ENCODE data around the gene ARNT2.

The ARNT2 gene

GRCh38 chr15:80584973-80585525 is 180.9 kb downstream of the ARNT2 start:
- TF ChIP-seq PAX5 (IDR thresholded peaks at IDR 0.05; ENCODE audit: insufficient read depth, low read length, severe bottlenecking) (no peak), SPI1 (IDR thresholded peaks at IDR 0.05; ENCODE audit: low read depth, low read length) (no peak), POLR2A (IDR thresholded peaks at IDR 0.05; ENCODE audit: low read depth, low read length) (no peak), POU2F2 (IDR thresholded peaks at IDR 0.05; ENCODE audit: low read depth, low read length) (no peak), TAF1 (IDR thresholded peaks at IDR 0.05; ENCODE audit: low read depth, low read length) (no peak), POLR2AphosphoS5 (IDR thresholded peaks at IDR 0.05; ENCODE audit: low read depth, low read length) (no peak)
- no peak for FAIRE-seq
- DNase-seq (ENCODE audit: insufficient read length, low spot score): no peak

DNA sequence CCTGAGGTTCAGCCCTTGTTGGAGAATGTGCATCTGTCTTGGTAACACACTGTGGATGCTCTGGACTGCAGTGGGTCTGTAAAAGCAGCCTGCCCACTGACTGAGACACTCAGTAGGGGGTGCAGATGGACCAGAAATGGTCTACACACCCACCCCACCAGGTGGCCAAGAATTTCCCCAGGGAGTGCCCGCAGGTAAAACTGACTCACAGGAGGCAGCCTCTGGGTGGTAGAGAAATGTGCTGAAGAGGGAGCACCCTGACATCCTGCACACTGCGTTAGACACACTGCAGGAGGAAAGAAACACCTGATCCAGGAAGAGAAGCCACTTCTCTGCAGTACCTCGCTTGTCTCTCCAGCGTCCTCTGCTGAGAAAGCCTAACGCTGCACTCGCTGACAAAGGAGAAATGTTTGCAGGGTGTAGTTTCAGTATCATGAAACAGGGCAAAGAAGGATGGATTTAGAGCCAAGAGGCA is 181.4 kb downstream of the ARNT2 start:
- FAIRE-seq: no peak
- DNase-seq (ENCODE audit: insufficient read length, low spot score): no peak
- TF ChIP-seq POLR2AphosphoS5 (IDR thresholded peaks at IDR 0.05; ENCODE audit: low read depth, low read length) (no peak), POLR2A (IDR thresholded peaks at IDR 0.05; ENCODE audit: low read depth, low read length) (no peak), SPI1 (IDR thresholded peaks at IDR 0.05; ENCODE audit: low read depth, low read length) (no peak), TAF1 (IDR thresholded peaks at IDR 0.05; ENCODE audit: low read depth, low read length) (no peak)

GRCh38 chr15:80586161-80586560 is 182.0 kb downstream of the ARNT2 start:
- TF ChIP-seq SPI1 (IDR thresholded peaks at IDR 0.05; ENCODE audit: low read depth, low read length) (no peak), POLR2A (IDR thresholded peaks at IDR 0.05; ENCODE audit: low read depth, low read length) (no peak), PAX5 (IDR thresholded peaks at IDR 0.05; ENCODE audit: insufficient read depth, low read length, severe bottlenecking) (no peak), POLR2AphosphoS5 (IDR thresholded peaks at IDR 0.05; ENCODE audit: low read depth, low read length) (no peak), TAF1 (IDR thresholded peaks at IDR 0.05; ENCODE audit: low read depth, low read length) (no peak), POU2F2 (IDR thresholded peaks at IDR 0.05; ENCODE audit: low read depth, low read length) (no peak)
- no peak for DNase-seq (ENCODE audit: insufficient read length, low spot score)
- no peak for FAIRE-seq

- FAIRE-seq: no peak
- DNase-seq (ENCODE audit: insufficient read length, low spot score): no peak
- TF ChIP-seq SPI1 (IDR thresholded peaks at IDR 0.05; ENCODE audit: low read depth, low read length) (no peak), POU2F2 (IDR thresholded peaks at IDR 0.05; ENCODE audit: low read depth, low read length) (no peak), POLR2A (IDR thresholded peaks at IDR 0.05; ENCODE audit: low read depth, low read length) (no peak), POLR2AphosphoS5 (IDR thresholded peaks at IDR 0.05; ENCODE audit: low read depth, low read length) (no peak), TAF1 (IDR thresholded peaks at IDR 0.05; ENCODE audit: low read depth, low read length) (no peak), PAX5 (IDR thresholded peaks at IDR 0.05; ENCODE audit: insufficient read depth, low read length, severe bottlenecking) (no peak)
These were observed 182.8 kb downstream of the ARNT2 start for GRCh38 chr15:80587007-80587406.

- TF ChIP-seq POLR2AphosphoS5 (IDR thresholded peaks at IDR 0.05; ENCODE audit: low read depth, low read length): no peak
- no peak for TF ChIP-seq PAX5 (IDR thresholded peaks at IDR 0.05; ENCODE audit: insufficient read depth, low read length, severe bottlenecking)
- no peak for TF ChIP-seq SPI1 (IDR thresholded peaks at IDR 0.05; ENCODE audit: low read depth, low read length)
- TF ChIP-seq POU2F2 (IDR thresholded peaks at IDR 0.05; ENCODE audit: low read depth, low read length): no peak
- no peak for TF ChIP-seq POLR2A (IDR thresholded peaks at IDR 0.05; ENCODE audit: low read depth, low read length)
- DNase-seq (ENCODE audit: insufficient read length, low spot score) (no peak), FAIRE-seq (no peak)
These were observed 183.8 kb downstream of the ARNT2 start for GRCh38 chr15:80587816-80588456.

DNA sequence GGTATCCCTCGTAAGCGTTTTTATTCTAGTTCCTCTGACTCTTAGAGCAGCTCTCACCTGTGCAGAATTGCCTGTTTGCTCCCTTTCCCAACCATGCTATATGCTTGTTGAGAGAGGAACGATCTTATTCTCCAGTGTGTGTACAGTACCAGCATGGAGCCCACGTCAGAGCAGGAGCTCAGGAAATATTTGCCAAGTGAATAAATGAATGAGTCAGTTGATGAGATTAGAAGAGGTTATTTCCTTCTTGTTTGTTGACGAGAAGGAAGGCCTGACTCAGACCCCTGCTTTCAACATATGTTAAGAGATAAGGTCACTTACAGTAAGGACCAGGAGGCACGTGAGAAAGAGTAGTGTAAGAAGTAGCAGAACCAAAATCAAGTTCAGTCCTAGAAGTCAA is 184.6 kb downstream of the ARNT2 start:
- DNase-seq (ENCODE audit: insufficient read length, low spot score) (no peak), FAIRE-seq (no peak)

GRCh38 chr15:80590761-80591355 is 186.7 kb downstream of the ARNT2 start:
- TF ChIP-seq POU2F2 (IDR thresholded peaks at IDR 0.05; ENCODE audit: low read depth, low read length) (no peak), POLR2AphosphoS5 (IDR thresholded peaks at IDR 0.05; ENCODE audit: low read depth, low read length) (no peak), SPI1 (IDR thresholded peaks at IDR 0.05; ENCODE audit: low read depth, low read length) (no peak), PAX5 (IDR thresholded peaks at IDR 0.05; ENCODE audit: insufficient read depth, low read length, severe bottlenecking) (no peak), TAF1 (IDR thresholded peaks at IDR 0.05; ENCODE audit: low read depth, low read length) (no peak), POLR2A (IDR thresholded peaks at IDR 0.05; ENCODE audit: low read depth, low read length) (no peak)
- FAIRE-seq: no peak
- no peak for DNase-seq (ENCODE audit: insufficient read length, low spot score)

More for the DNA sequence above, 184.6 kb downstream of the ARNT2 start:
- TF ChIP-seq POLR2AphosphoS5 (IDR thresholded peaks at IDR 0.05; ENCODE audit: low read depth, low read length) (no peak), PAX5 (IDR thresholded peaks at IDR 0.05; ENCODE audit: insufficient read depth, low read length, severe bottlenecking) (no peak)

GRCh38 chr15:80591471-80591870 is 187.3 kb downstream of the ARNT2 start:
- FAIRE-seq (no peak), DNase-seq (ENCODE audit: insufficient read length, low spot score) (no peak)
- TF ChIP-seq PAX5 (IDR thresholded peaks at IDR 0.05; ENCODE audit: insufficient read depth, low read length, severe bottlenecking): no peak
- no peak for TF ChIP-seq POU2F2 (IDR thresholded peaks at IDR 0.05; ENCODE audit: low read depth, low read length)
- no peak for TF ChIP-seq POLR2AphosphoS5 (IDR thresholded peaks at IDR 0.05; ENCODE audit: low read depth, low read length)
- TF ChIP-seq SPI1 (IDR thresholded peaks at IDR 0.05; ENCODE audit: low read depth, low read length): no peak
- no peak for TF ChIP-seq TAF1 (IDR thresholded peaks at IDR 0.05; ENCODE audit: low read depth, low read length)
- no peak for TF ChIP-seq POLR2A (IDR thresholded peaks at IDR 0.05; ENCODE audit: low read depth, low read length)

DNA sequence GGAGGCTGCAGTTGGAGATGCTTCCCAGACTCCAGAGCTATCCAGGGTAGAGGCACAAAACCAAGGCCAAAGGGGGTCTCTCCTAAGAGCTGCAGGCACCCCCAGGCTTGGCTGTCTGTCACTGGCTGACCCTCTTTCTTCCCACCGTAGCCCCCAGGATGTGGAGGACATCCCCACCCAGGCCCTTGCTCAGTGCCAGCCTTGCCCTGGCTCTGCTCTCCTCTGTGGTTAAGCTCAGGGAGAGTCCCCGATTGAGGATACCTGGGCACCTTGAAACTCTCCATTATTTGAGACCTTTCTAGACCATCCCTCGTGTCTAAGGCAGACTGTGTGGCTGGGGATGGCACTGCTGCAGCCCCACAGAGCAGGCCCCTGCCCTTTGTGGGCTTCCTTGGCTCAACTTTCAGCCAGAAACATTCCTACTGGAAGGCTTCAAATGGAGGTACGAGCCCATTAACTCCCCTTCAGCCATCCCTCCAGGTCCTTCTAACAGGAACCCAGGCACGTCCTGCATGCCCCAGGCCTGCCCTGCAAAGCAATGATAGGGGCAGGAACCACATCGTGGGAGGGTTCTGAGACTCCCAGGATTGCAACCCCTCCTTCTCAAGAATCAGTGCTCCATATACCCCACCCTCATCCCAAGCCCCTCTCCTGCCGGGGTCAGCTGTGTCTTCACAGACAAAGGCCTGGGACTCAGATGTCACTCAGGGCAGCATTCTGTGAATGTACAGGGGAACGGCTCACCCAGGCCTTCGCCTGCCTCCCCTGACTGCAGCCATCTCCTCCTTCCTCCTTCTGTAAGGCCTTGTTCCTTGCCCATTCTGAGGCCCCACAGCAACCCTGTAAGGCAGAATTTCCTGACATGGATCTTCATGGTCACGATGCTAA is 188.0 kb downstream of the ARNT2 start:
- DNase-seq (ENCODE audit: insufficient read length, low spot score): no peak
- no peak for FAIRE-seq
- no peak for TF ChIP-seq POLR2AphosphoS5 (IDR thresholded peaks at IDR 0.05; ENCODE audit: low read depth, low read length)
- TF ChIP-seq SPI1 (IDR thresholded peaks at IDR 0.05; ENCODE audit: low read depth, low read length): no peak
- no peak for TF ChIP-seq PAX5 (IDR thresholded peaks at IDR 0.05; ENCODE audit: insufficient read depth, low read length, severe bottlenecking)
